ENCODE measurements around the gene ADAM10. TPM values are rescaled to one million over a fixed set of nuclear protein-coding genes. Genes with fewer than 3 reads are reported as not detected.

Gene ADAM10
- total RNA-seq, 2 donors from 2014 or later = 191 to 211 TPM

DNA sequence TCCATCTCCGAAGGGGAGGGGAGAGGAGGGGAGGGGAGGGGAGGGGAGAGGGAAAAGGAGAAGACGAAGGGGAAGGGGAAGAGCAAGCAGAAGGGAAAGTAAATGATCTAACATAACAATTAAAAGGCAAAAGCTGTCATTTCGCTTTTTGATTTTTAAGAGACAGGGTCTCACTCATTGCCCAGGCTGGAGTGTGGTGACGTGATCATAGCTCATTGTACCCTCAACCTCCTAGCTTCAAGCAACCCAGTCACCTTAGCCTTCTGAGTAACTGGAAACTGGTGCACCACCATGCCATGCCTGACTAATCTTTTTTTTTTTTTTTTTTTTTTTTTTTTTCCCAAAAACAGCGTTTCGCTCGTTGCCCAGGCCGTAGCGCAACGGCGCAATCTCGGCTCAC, 22.6 kb downstream of the ADAM10 start:
- H3K9ac ChIP-seq (ENCODE audit: extremely low read depth, low read length, poor library complexity, severe bottlenecking) = no peak overlapping the region
- WGBS, 2 experiments (ENCODE audit: insufficient coverage in 1 of 2, insufficient read length in 1 of 2) = 95 to 100% methylated on average over 2 to 10 of the region's 12 CpGs

DNA sequence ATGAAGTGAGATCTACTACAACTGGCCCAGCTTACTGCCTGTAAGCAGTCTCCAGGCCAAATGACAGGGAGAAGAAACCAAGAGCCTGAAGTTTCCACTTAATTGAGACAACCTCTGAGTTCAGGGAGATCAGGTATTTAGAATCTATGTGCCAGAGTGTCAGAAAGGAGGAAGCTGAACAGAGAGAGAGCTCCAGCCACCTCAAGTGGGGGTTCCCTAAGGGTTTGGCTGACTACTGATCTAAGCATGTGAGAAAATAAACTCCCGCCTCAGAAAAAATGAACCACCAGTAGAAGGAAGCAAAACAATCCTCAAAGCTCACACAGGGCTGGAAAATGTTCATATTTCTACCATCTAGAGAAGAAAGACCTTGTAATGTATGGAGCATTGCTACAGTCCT, 25.0 kb downstream of the ADAM10 start:
- no peaks in the 10 kb centered on the region for H3K9me3 Mint-ChIP-seq
- no peak overlapping the region for H3K4me3 ChIP-seq (ENCODE audit: low read length)
- no peak overlapping the region for H3K9ac ChIP-seq (ENCODE audit: extremely low read depth, low read length, poor library complexity, severe bottlenecking)
- no peak overlapping the region for H3K4me3 Mint-ChIP-seq
- no peaks in the 10 kb centered on the region for H3K27me3 ChIP-seq (ENCODE audit: control insufficient read depth, insufficient read depth, low read length, poor library complexity, severe bottlenecking)
- no CpG with 5 or more reads among the region's 1 CpG for WGBS, 2 experiments (ENCODE audit: insufficient coverage in 1 of 2, insufficient read length in 1 of 2)
- H3K27ac Mint-ChIP-seq = no peak overlapping the region
- H3K36me3 Mint-ChIP-seq (ENCODE audit: low read depth) = peaks cover 20% of the 10 kb centered on the region
- no peaks in the 10 kb centered on the region for H3K27me3 Mint-ChIP-seq (ENCODE audit: insufficient read depth)
- no peaks in the 10 kb centered on the region for H3K9me3 ChIP-seq (ENCODE audit: control insufficient read depth, low read length)
- H3K4me1 Mint-ChIP-seq = no peaks in the 10 kb centered on the region
- no peak for DNase-seq
- peak overlapping the region; percentile 4 for H3K27ac ChIP-seq (ENCODE audit: low read depth, low read length)
- H3K36me3 ChIP-seq (ENCODE audit: control insufficient read depth, insufficient read depth, low read length) = peaks cover 7% of the 10 kb centered on the region
- TF ChIP-seq, protein P1, sequence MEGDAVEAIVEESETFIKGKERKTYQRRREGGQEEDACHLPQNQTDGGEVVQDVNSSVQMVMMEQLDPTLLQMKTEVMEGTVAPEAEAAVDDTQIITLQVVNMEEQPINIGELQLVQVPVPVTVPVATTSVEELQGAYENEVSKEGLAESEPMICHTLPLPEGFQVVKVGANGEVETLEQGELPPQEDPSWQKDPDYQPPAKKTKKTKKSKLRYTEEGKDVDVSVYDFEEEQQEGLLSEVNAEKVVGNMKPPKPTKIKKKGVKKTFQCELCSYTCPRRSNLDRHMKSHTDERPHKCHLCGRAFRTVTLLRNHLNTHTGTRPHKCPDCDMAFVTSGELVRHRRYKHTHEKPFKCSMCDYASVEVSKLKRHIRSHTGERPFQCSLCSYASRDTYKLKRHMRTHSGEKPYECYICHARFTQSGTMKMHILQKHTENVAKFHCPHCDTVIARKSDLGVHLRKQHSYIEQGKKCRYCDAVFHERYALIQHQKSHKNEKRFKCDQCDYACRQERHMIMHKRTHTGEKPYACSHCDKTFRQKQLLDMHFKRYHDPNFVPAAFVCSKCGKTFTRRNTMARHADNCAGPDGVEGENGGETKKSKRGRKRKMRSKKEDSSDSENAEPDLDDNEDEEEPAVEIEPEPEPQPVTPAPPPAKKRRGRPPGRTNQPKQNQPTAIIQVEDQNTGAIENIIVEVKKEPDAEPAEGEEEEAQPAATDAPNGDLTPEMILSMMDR (conservative IDR thresholded peaks at IDR 0.05) = no peak
- H3K4me1 ChIP-seq (ENCODE audit: control insufficient read depth, insufficient read depth, low read length) = no peaks in the 10 kb centered on the region

More for the DNA sequence above, 22.6 kb downstream of the ADAM10 start:
- DNase-seq = no peak
- H3K27me3 Mint-ChIP-seq (ENCODE audit: insufficient read depth) = no peaks in the 10 kb centered on the region
- H3K4me3 Mint-ChIP-seq = no peak overlapping the region
- TF ChIP-seq, protein P1 (conservative IDR thresholded peaks at IDR 0.05) = no peak
- H3K36me3 Mint-ChIP-seq (ENCODE audit: low read depth) = peaks cover 23% of the 10 kb centered on the region
- H3K9me3 ChIP-seq (ENCODE audit: control insufficient read depth, low read length) = no peaks in the 10 kb centered on the region
- no peak overlapping the region for H3K4me3 ChIP-seq (ENCODE audit: low read length)
- H3K27ac ChIP-seq (ENCODE audit: low read depth, low read length) = no peak overlapping the region
- no peaks in the 10 kb centered on the region for H3K27me3 ChIP-seq (ENCODE audit: control insufficient read depth, insufficient read depth, low read length, poor library complexity, severe bottlenecking)
- H3K36me3 ChIP-seq (ENCODE audit: control insufficient read depth, insufficient read depth, low read length) = peaks cover 14% of the 10 kb centered on the region
- no peak overlapping the region for H3K27ac Mint-ChIP-seq
- H3K9me3 Mint-ChIP-seq = peaks cover under 1% of the 10 kb centered on the region
- peaks cover 11% of the 10 kb centered on the region for H3K4me1 Mint-ChIP-seq
- no peaks in the 10 kb centered on the region for H3K4me1 ChIP-seq (ENCODE audit: control insufficient read depth, insufficient read depth, low read length)

DNA sequence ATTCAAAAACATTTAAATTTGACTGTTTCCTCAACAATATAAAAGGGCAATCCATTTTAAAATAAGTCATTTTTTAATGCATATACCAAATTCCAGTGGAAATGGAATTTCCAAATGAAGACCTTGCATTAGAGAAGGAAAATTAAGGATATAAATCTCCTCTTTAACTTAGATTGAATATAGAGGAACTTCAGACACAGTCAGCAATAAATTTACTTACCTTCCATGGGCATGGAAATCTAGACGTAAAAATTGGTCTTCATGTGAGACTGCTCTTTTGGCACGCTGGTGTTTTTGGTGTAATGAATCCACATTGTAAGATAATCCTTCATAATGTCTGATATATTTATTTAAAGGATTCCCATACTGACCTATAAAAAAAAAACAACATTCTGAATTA, 32.1 kb downstream of the ADAM10 start:
- Mint-ChIP-seq H3K4me1 (no peaks in the 10 kb centered on the region), H3K27ac (no peak overlapping the region), H3K9me3 (no peaks in the 10 kb centered on the region), H3K27me3 (ENCODE audit: insufficient read depth) (no peaks in the 10 kb centered on the region), H3K36me3 (ENCODE audit: low read depth) (peaks cover 32% of the 10 kb centered on the region), H3K4me3 (no peak overlapping the region)
- DNase-seq = no peak
- TF ChIP-seq, protein P1 (conservative IDR thresholded peaks at IDR 0.05) = no peak
- no peaks in the 10 kb centered on the region for H3K9me3 ChIP-seq (ENCODE audit: control insufficient read depth, low read length)
- H3K36me3 ChIP-seq (ENCODE audit: control insufficient read depth, insufficient read depth, low read length) = peaks cover 56% of the 10 kb centered on the region
- WGBS, 2 experiments (ENCODE audit: insufficient coverage in 1 of 2, insufficient read length in 1 of 2) = 100% methylated on average over 1 of the region's 2 CpGs; no CpG with 5 or more reads in 1 of the 2 experiments
- no peak overlapping the region for H3K4me3 ChIP-seq (ENCODE audit: low read length)
- no peak overlapping the region for H3K9ac ChIP-seq (ENCODE audit: extremely low read depth, low read length, poor library complexity, severe bottlenecking)
- no peak overlapping the region for H3K27ac ChIP-seq (ENCODE audit: low read depth, low read length)
- no peaks in the 10 kb centered on the region for H3K27me3 ChIP-seq (ENCODE audit: control insufficient read depth, insufficient read depth, low read length, poor library complexity, severe bottlenecking)
- no peaks in the 10 kb centered on the region for H3K4me1 ChIP-seq (ENCODE audit: control insufficient read depth, insufficient read depth, low read length)
